Left ventricle myocardium inferior (tissue), 1 donor: ENCODE results near the gene CTCF. TPM values are rescaled to one million over a fixed set of nuclear protein-coding genes. Genes with fewer than 3 reads are reported as not detected.
A peak's percentile ranks its signal among the peaks of the same experiment; 100 is the strongest.

Source experiments
- DNase-seq: peaks from one replicate; pipeline ENCODE4 v3.0.0-alpha.2; 2020
- H3K27ac ChIP-seq: fragments of 200-600 bp; replicated peaks from 2 replicates; pipeline ENCODE4 v1.8.0; 2021
- H3K27me3 ChIP-seq: fragments of 200-600 bp; 2 replicates; pipeline ENCODE4 v1.8.0; 2021; ENCODE audit warnings: low read depth
- H3K36me3 ChIP-seq: fragments of 200-600 bp; 2 replicates; pipeline ENCODE4 v1.8.0; 2021
- H3K4me1 ChIP-seq: fragments of 200-600 bp; 2 replicates; pipeline ENCODE4 v1.8.0; 2021
- H3K4me3 ChIP-seq: fragments of 200-600 bp; 2 replicates; pipeline ENCODE4 v1.8.0; 2021; ENCODE audit warnings: mild to moderate bottlenecking, moderate library complexity
- H3K9me3 ChIP-seq: fragments of 200-600 bp; replicated peaks from 2 replicates; pipeline ENCODE4 v1.8.0; 2021
- intact Hi-C: fragments of 100-400 bp; cut with micrococcal nuclease; formaldehyde crosslinking; loops from one replicate; pipeline ENCODE4 v1.11.0; 2022
- total RNA-seq: library from RNA; stranded (reverse); fragmentation: NEBNext Ultra II Directional; extraction: Animal tissue kit (Norgen Biotek cat#: 25700); gene quantifications from one replicate; pipeline ENCODE4 v1.2.1, GENCODE V29; 2021
- TF ChIP-seq, protein P1 (sequence below): fragments of 200-600 bp; IDR thresholded peaks from 2 replicates; pipeline ENCODE4 v1.8.0; 2021; ENCODE audit warnings: antibody characterized with exemption, mild to moderate bottlenecking, borderline replicate concordance
- donor health status: DM: no; HTN: yes; CAD: no; lungs with severe emphysema.

The CTCF gene
- total RNA-seq, 1 donor from 2014 or later: 26.1 TPM

DNA sequence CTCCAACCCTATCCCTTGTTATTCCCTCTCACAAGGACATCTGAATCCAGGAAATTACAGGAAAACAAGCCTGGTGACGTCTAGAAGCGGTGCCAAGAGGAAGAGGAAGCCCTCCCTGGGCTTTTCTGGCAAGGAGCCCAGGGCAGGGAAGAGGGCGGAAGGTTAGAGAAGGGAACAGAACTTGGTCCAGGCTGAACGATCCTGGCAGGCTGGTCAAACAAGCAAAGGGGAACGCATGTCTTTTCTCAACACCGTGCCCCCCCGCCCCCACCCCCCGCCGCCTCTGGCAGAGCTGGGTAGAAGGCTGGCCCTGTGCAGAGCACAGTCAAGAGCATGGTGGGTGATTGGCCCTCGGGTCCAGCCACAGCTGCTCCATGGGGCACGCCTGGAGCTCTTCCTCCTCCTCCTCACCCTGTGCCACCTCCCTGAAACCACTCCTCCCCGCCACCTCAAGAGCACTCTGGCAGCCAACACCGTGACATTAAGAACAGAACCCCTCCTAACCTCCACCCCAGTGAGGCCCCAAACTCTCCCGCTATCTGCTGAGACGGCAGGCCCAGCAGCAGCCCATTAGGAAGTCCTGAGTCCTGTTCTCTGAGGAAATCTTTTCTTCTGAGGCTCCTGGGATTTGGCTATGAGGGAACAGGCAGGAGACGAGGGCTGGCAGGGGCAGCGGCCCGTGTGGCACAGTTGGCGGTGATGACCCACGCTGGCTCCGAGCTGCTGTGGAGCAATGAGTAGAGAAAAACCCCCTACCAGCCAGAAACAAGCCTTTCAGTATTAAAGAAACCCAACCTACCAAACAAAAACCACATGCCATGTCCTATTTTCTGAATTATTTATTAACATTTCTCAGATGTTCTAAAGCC lies 111.6 kb downstream of the CTCF start:
- H3K27me3 ChIP-seq: no peaks in the 10 kb centered on the region
- H3K27ac ChIP-seq: peak overlapping the region; percentile 87
- TF ChIP-seq, protein P1, sequence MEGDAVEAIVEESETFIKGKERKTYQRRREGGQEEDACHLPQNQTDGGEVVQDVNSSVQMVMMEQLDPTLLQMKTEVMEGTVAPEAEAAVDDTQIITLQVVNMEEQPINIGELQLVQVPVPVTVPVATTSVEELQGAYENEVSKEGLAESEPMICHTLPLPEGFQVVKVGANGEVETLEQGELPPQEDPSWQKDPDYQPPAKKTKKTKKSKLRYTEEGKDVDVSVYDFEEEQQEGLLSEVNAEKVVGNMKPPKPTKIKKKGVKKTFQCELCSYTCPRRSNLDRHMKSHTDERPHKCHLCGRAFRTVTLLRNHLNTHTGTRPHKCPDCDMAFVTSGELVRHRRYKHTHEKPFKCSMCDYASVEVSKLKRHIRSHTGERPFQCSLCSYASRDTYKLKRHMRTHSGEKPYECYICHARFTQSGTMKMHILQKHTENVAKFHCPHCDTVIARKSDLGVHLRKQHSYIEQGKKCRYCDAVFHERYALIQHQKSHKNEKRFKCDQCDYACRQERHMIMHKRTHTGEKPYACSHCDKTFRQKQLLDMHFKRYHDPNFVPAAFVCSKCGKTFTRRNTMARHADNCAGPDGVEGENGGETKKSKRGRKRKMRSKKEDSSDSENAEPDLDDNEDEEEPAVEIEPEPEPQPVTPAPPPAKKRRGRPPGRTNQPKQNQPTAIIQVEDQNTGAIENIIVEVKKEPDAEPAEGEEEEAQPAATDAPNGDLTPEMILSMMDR: no peak
- intact Hi-C loops: loop anchor here (10.0 kb wide), 1 partner anchor 131 kb away; the partner anchor contains the start of genes RANBP10 and TSNAXIP1
- H3K9me3 ChIP-seq: no peaks in the 10 kb centered on the region
- H3K36me3 ChIP-seq: no peaks in the 10 kb centered on the region
- H3K4me3 ChIP-seq: peak overlapping the region; percentile 23
- H3K4me1 ChIP-seq: peaks cover 33% of the 10 kb centered on the region
- peak; percentile 74 for DNase-seq

DNA sequence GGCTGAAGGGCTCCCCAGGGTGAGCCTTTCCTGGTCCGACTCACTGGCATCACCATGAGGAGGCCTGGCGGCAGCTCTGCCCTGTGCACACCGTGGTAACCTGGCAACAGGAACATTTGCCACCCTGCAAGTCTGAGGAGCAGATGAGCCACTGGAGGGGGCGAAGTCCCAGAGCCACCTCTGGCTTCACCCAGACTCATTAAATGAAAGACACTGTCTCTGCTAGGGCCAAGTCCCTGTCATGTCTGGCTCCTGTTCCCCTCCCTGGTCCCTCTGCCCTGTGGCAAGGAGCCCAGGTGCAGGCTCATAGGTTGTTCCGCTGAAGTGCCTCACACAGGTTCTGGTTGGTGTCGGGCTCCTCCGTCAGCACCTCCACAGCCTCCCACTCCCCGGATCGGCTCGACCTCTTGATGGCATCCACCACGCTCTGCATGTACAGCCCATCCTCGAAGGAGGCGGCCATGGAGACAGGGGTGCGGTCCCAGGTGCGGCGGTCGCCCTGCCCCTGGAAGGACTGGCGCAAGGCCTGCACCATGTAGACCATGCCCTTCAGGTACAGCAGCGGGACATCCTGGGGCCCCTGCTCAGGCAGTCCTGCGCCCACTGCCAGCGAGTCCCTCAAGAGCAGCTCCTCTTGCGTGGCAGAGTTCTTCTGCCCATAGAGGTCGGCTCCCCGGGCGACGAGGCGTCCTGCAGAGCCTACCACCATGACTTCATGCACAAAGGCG lies 112.7 kb downstream of the CTCF start:
- Histone ChIP-seq H3K4me1 (peaks cover 33% of the 10 kb centered on the region), H3K4me3 (no peak overlapping the region), H3K9me3 (no peaks in the 10 kb centered on the region), H3K27me3 (no peaks in the 10 kb centered on the region), H3K27ac (peak overlapping the region; percentile 87), H3K36me3 (peaks cover 3% of the 10 kb centered on the region)
- intact Hi-C loops: loop anchor here (10.0 kb wide), 1 partner anchor 130 kb away; the partner anchor contains the start of genes RANBP10 and TSNAXIP1
- no peak for DNase-seq
- TF ChIP-seq, protein P1: no peak

DNA sequence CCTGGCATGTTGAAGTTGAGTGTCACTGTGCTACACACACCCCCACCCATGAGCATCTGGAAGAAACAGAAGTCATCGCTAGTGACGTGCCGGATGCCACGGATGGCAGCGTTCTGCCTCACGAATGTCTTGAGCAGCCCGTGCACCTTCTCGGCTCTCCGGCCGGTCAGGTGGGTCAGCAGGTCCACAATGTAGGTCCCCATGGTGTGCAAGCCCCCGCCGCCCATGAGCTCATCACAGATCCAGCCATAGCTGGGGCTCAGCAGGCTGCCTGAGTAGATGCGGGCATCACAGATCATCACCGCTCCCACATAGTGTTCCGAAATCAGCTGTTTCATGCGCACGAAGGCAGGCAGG lies 113.2 kb downstream of the CTCF start:
- H3K27me3 ChIP-seq: no peaks in the 10 kb centered on the region
- H3K36me3 ChIP-seq: peaks cover 5% of the 10 kb centered on the region
- no peaks in the 10 kb centered on the region for H3K9me3 ChIP-seq
- TF ChIP-seq, protein P1: no peak
- no peak overlapping the region for H3K4me3 ChIP-seq
- intact Hi-C loops: loop anchor here (10.0 kb wide), 1 partner anchor 129 kb away; the partner anchor contains the start of genes RANBP10 and TSNAXIP1
- no peak for DNase-seq
- no peak overlapping the region for H3K27ac ChIP-seq
- peaks cover 33% of the 10 kb centered on the region for H3K4me1 ChIP-seq

DNA sequence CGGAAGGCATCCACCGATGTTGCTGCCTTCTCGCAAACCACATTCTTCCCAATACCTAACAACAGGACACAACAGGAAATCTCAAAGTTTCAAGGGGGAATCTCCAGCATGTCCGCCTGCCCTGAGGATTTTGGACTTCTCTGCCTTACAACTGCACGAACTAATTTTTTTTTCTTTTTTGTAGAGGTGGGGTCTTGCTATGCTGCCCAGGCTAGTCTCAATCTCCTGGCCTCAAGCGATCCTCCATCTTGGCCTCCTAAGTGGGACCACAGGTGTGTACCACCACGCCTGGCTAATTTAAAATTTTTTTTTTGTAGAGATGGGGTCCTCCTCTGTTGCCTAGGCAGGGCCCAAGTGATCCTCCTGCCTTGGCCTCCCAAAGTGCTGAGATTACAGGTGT lies 113.7 kb downstream of the CTCF start:
- peaks cover 5% of the 10 kb centered on the region for H3K36me3 ChIP-seq
- H3K27me3 ChIP-seq: no peaks in the 10 kb centered on the region
- DNase-seq: no peak
- no peak overlapping the region for H3K4me3 ChIP-seq
- intact Hi-C loops: loop anchor here (10.0 kb wide), 1 partner anchor 129 kb away; the partner anchor contains the start of genes RANBP10 and TSNAXIP1
- TF ChIP-seq, protein P1: no peak
- H3K4me1 ChIP-seq: peaks cover 33% of the 10 kb centered on the region
- no peaks in the 10 kb centered on the region for H3K9me3 ChIP-seq
- peak overlapping the region; percentile 27 for H3K27ac ChIP-seq

DNA sequence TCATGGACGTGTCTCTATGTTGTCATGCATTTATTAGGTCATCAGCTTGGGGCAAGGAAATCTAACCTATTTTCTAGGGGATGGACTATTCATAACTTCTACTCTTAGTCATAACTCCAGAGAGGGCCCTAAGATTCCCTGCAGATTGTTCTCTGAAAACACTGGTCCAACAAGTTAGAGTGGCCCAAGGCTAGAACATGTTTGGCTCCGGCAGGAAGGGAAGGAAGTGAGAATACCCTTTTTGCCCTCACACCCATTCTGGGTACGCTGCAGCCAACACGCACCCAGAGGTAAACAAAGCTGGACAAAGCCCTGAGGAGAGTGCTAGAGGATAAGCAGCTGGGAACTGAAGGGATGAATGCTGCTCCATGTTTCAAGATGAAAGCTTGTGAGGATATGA lies 114.2 kb downstream of the CTCF start:
- H3K9me3 ChIP-seq: no peaks in the 10 kb centered on the region
- no peaks in the 10 kb centered on the region for H3K27me3 ChIP-seq
- DNase-seq: no peak
- peaks cover 5% of the 10 kb centered on the region for H3K36me3 ChIP-seq
- H3K27ac ChIP-seq: peak overlapping the region; percentile 27
- H3K4me3 ChIP-seq: no peak overlapping the region
- TF ChIP-seq, protein P1: no peak
- intact Hi-C loops: loop anchor here (10.0 kb wide), 1 partner anchor 128 kb away; the partner anchor contains the start of genes RANBP10 and TSNAXIP1
- H3K4me1 ChIP-seq: peaks cover 33% of the 10 kb centered on the region
